Vagina (tissue), 2 donors: ENCODE results near the gene DEF6.

Experiments used
- CTCF ChIP-seq, 3 experiments: fragments of 450-650 bp in 2 of 3; fragments of 200-600 bp in 1 of 3; sonication (generic) in 1 of 3; IDR thresholded peaks; one replicate each; pipeline ENCODE4 v1.5.1; 2017 to 2019; ENCODE audit warnings: antibody characterized with exemption in 3 of 3, mild to moderate bottlenecking in 2 of 3, moderate library complexity in 2 of 3
- POLR2A ChIP-seq, 2 donors: fragments of 450-650 bp; IDR thresholded peaks; one replicate each; pipeline ENCODE4 v1.6.1; 2017; ENCODE audit warnings: antibody characterized with exemption in 2 of 2, mild to moderate bottlenecking in 2 of 2, moderate library complexity in 2 of 2
- POLR2AphosphoS5 ChIP-seq, 2 donors: sonication (generic); formaldehyde crosslinking; IDR thresholded peaks; one replicate each; pipeline ENCODE4 v1.9.0; 2017; ENCODE audit warnings: antibody characterized with exemption in 2 of 2, mild to moderate bottlenecking in 2 of 2, low read depth in 1 of 2; ENCODE audit not compliant: insufficient read depth in 1 of 2

- no peak for TF ChIP-seq CTCF (IDR thresholded peaks at IDR 0.05)
- TF ChIP-seq POLR2AphosphoS5 (IDR thresholded peaks at IDR 0.05; ENCODE audit: insufficient read depth in 1 of 2, low read depth in 1 of 2): no peak
- TF ChIP-seq POLR2A (IDR thresholded peaks at IDR 0.05): no peak
These were observed 30.2 kb upstream of the DEF6 start for GRCh38 chr6:35267446-35267845.
